ENCODE results near the gene FMNL2. TPM values are rescaled to one million over a fixed set of nuclear protein-coding genes. Genes with fewer than 3 reads are reported as not detected.

The FMNL2 gene
- total RNA-seq, 1 experiment from 2014 or later, result 28.1 TPM

GRCh38 chr2:152354069-152354755 lies 19.2 kb downstream of the FMNL2 start:
- H3K4me3 ChIP-seq (replicated peaks in 1 of 2; ENCODE audit: low read depth in 1 of 2, low read length in 2 of 2), result no peak overlapping the region
- ATAC-seq, result no peak
- no peaks in the 10 kb centered on the region for H4K20me1 ChIP-seq (ENCODE audit: insufficient read depth)
- DNase-seq (ENCODE audit: low read depth, low spot score), result no peak
- H3K27ac ChIP-seq (ENCODE audit: low read depth, low read length), result no peak overlapping the region
- H2AFZ ChIP-seq (ENCODE audit: low read depth, low read length, poor library complexity, severe bottlenecking), result no peak overlapping the region
- no peaks in the 10 kb centered on the region for H3K27me3 ChIP-seq (ENCODE audit: insufficient read depth, low read length)
- no peak overlapping the region for H3K9ac ChIP-seq (ENCODE audit: low read length)
- intact Hi-C loops (cut with micrococcal nuclease), result no loop called here
- no peaks in the 10 kb centered on the region for H3K9me3 ChIP-seq (ENCODE audit: control insufficient read depth in 1 of 2, insufficient read depth in 1 of 2, low read depth in 1 of 2, low read length in 2 of 2)
- H3K36me3 ChIP-seq (ENCODE audit: control insufficient read depth in 1 of 2, insufficient read depth in 2 of 2, low read length in 2 of 2), result no peaks in the 10 kb centered on the region
- H3K4me2 ChIP-seq (ENCODE audit: low read length), result no peak overlapping the region
- peaks cover 22% of the 10 kb centered on the region for H3K79me2 ChIP-seq (ENCODE audit: insufficient read depth, low read length)
- no peaks in the 10 kb centered on the region; a peak in 1 of 4 replicates for H3K4me1 ChIP-seq (ENCODE audit: control insufficient read depth in 1 of 2, insufficient read depth in 2 of 2, low read length in 2 of 2)
- H3K9me2 ChIP-seq (ENCODE audit: insufficient read depth), result no peaks in the 10 kb centered on the region
- TF ChIP-seq JUND (IDR thresholded peaks at IDR 0.05) (no peak), MAX (IDR thresholded peaks at IDR 0.05) (no peak), SIN3A (IDR thresholded peaks at IDR 0.05; ENCODE audit: low read depth) (no peak), TCF7L2 (IDR thresholded peaks at IDR 0.05; ENCODE audit: borderline replicate concordance, extremely low read depth, insufficient read depth, insufficient read length) (no peak), SRF (IDR thresholded peaks at IDR 0.05; ENCODE audit: low read depth) (no peak), ZFX (IDR thresholded peaks at IDR 0.05) (no peak), CBX3 (IDR thresholded peaks at IDR 0.05; ENCODE audit: low read depth) (no peak), EGR1 (IDR thresholded peaks at IDR 0.05; ENCODE audit: low read depth) (no peak), YY1 (IDR thresholded peaks at IDR 0.05; ENCODE audit: extremely low read depth, insufficient replicate concordance, low read depth, low read length) (no peak), EZH2phosphoT487 (IDR thresholded peaks at IDR 0.05; ENCODE audit: borderline replicate concordance) (no peak), RAD21 (IDR thresholded peaks at IDR 0.05; ENCODE audit: low read depth) (no peak), SP1 (IDR thresholded peaks at IDR 0.05; ENCODE audit: low read depth) (no peak), ZNF274 (IDR thresholded peaks at IDR 0.05; ENCODE audit: low read depth, low read length) (no peak), POLR2A (IDR thresholded peaks at IDR 0.05; ENCODE audit: borderline replicate concordance, extremely low read depth, insufficient read depth, insufficient read length) (no peak)
- TF ChIP-seq, protein P1, sequence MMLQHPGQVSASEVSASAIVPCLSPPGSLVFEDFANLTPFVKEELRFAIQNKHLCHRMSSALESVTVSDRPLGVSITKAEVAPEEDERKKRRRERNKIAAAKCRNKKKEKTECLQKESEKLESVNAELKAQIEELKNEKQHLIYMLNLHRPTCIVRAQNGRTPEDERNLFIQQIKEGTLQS (IDR thresholded peaks at IDR 0.05), result no peak
- no TSS peak for BruUV-seq (replicated peaks)
- CTCF ChIA-PET, result no interaction called here
- RAD21 ChIA-PET (ENCODE audit: low non-redundant PET in 1 of 2, low total read pairs in 2 of 2, uncharacterized antibody in 2 of 2, unreplicated experiment in 2 of 2), result no interaction called here
- POLR2A ChIA-PET, result no interaction called here

Data from HCT116 (cell line).